ENCODE data around the gene CAPN8. TPM values are rescaled to one million over a fixed set of nuclear protein-coding genes. Genes with fewer than 3 reads are reported as not detected.

Gene CAPN8
- total RNA-seq, 1 experiment from 2014 or later = 0.54 TPM

DNA sequence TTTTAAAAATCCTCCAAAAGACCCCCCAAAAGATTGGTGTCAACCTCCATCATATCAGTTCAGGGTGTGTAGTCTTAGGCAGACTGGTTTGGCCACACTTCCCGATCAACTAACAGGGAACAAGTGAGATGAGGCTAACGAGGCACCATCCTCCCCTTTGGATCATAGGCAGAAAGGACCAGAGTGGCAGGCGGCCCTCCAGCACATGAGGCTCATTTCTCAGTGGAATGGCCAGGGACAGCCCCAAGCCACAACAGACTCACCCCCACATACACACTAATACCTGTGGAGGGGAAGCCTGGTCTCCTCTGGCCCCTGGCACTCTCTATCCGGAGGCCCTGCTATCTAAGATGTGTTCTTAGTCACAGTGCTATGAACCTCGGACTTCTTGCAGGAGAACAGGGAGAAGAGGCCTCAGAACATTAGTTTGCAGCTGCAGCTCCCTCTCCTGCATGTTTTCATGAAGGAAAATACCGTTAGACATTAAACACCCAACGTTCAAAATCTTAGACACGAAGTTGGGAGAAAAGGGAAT lies 29.6 kb upstream of the CAPN8 start:
- ChIA-PET POLR2A (no interaction called here), CTCF (interaction anchor here (1.0 to 2.4 kb wide), 4 partner anchors 12 to 138 kb away, joined by 4 to 12 read pairs (median 4); no protein-coding TSS in a partner anchor)

DNA sequence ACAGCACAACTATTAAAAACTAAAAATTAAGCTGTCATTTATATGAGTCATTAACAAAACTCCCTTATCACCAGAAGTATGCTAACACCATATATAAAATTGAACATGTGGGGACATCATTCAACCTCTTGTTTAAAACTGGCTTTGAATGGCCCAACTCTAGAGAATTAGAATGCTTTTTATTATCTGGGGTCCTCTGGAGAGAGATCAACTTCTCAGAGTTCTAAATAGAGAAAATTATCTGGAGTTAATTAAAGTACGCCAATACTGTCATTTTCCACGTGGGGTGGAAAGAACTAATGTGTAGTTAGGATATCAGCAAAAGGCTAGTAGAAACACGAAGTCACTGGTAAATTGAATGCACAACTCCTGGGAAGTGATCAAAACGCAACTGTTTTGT lies 25.6 kb upstream of the CAPN8 start:
- no peaks in the 10 kb centered on the region for H3K79me2 ChIP-seq (ENCODE audit: insufficient read depth, low read length)
- H3K4me2 ChIP-seq (ENCODE audit: low read length) = no peak overlapping the region
- intact Hi-C loops (cut with micrococcal nuclease) = no loop called here
- no peaks in the 10 kb centered on the region for H4K20me1 ChIP-seq (ENCODE audit: insufficient read depth)
- no peak overlapping the region for H3K9ac ChIP-seq (ENCODE audit: low read length)
- H3K27me3 ChIP-seq (ENCODE audit: insufficient read depth, low read length) = no peaks in the 10 kb centered on the region
- DNase-seq (ENCODE audit: low read depth, low spot score) (no peak), ATAC-seq (no peak)
- H3K9me2 ChIP-seq (ENCODE audit: insufficient read depth) = no peaks in the 10 kb centered on the region
- no peak overlapping the region for H2AFZ ChIP-seq (ENCODE audit: low read depth, low read length, poor library complexity, severe bottlenecking)
- no peak overlapping the region for H3K27ac ChIP-seq (ENCODE audit: low read depth, low read length)
- ChIA-PET RAD21 (ENCODE audit: low non-redundant PET in 1 of 2, low total read pairs in 2 of 2, uncharacterized antibody in 2 of 2, unreplicated experiment in 2 of 2) (no interaction called here), CTCF (no interaction called here), POLR2A (no interaction called here)
- TF ChIP-seq CBX3 (IDR thresholded peaks at IDR 0.05; ENCODE audit: low read depth) = no peak
- no peak for TF ChIP-seq POLR2A (IDR thresholded peaks at IDR 0.05; ENCODE audit: borderline replicate concordance, extremely low read depth, insufficient read depth, insufficient read length)
- no peak for TF ChIP-seq RAD21 (IDR thresholded peaks at IDR 0.05; ENCODE audit: low read depth)
- no peak for TF ChIP-seq EZH2phosphoT487 (IDR thresholded peaks at IDR 0.05; ENCODE audit: borderline replicate concordance)
- no peak for TF ChIP-seq POLR2AphosphoS5 (IDR thresholded peaks at IDR 0.05; ENCODE audit: low read depth, low read length)
- TF ChIP-seq CTCF (IDR thresholded peaks at IDR 0.05 in 2 of 3, conservative IDR thresholded peaks at IDR 0.05 in 1 of 3; ENCODE audit: borderline replicate concordance in 1 of 3, insufficient read depth in 1 of 3, low read depth in 2 of 3, low read length in 2 of 3) = no peak
- TF ChIP-seq ATF3 (IDR thresholded peaks at IDR 0.05) = no peak
- no peak for TF ChIP-seq ELF1 (IDR thresholded peaks at IDR 0.05; ENCODE audit: borderline replicate concordance, low read depth)
- TF ChIP-seq SRF (IDR thresholded peaks at IDR 0.05; ENCODE audit: low read depth) = no peak
- no peak for TF ChIP-seq REST (IDR thresholded peaks at IDR 0.05; ENCODE audit: low read depth)
- no peak for TF ChIP-seq JUND (IDR thresholded peaks at IDR 0.05)
- TF ChIP-seq EZH2 (IDR thresholded peaks at IDR 0.05) = no peak
- no peak for TF ChIP-seq SIN3A (IDR thresholded peaks at IDR 0.05; ENCODE audit: low read depth)
- TF ChIP-seq SP1 (IDR thresholded peaks at IDR 0.05; ENCODE audit: low read depth) = no peak
- no peaks in the 10 kb centered on the region for H3K9me3 ChIP-seq (ENCODE audit: control insufficient read depth in 1 of 2, insufficient read depth in 1 of 2, low read depth in 1 of 2, low read length in 2 of 2)
- no peaks in the 10 kb centered on the region for H3K36me3 ChIP-seq (ENCODE audit: control insufficient read depth in 1 of 2, insufficient read depth in 2 of 2, low read length in 2 of 2)
- no peaks in the 10 kb centered on the region for H3K4me1 ChIP-seq (ENCODE audit: control insufficient read depth in 1 of 2, insufficient read depth in 2 of 2, low read length in 2 of 2)
- H3K4me3 ChIP-seq (replicated peaks in 1 of 2; ENCODE audit: low read depth in 1 of 2, low read length in 2 of 2) = no peak overlapping the region
- no TSS peak for BruUV-seq (replicated peaks)

More for the DNA sequence above, 29.6 kb upstream of the CAPN8 start:
- Histone ChIP-seq H3K4me2 (ENCODE audit: low read length) (no peak overlapping the region), H3K9me2 (ENCODE audit: insufficient read depth) (no peaks in the 10 kb centered on the region), H3K4me3 (replicated peaks in 1 of 2; ENCODE audit: low read depth in 1 of 2, low read length in 2 of 2) (no peak overlapping the region), H4K20me1 (ENCODE audit: insufficient read depth) (no peaks in the 10 kb centered on the region), H3K27ac (ENCODE audit: low read depth, low read length) (no peak overlapping the region), H3K9ac (ENCODE audit: low read length) (no peak overlapping the region), H3K4me1 (ENCODE audit: control insufficient read depth in 1 of 2, insufficient read depth in 2 of 2, low read length in 2 of 2) (peaks cover 4 to 23% of the 10 kb centered on the region in 2 experiments), H2AFZ (ENCODE audit: low read depth, low read length, poor library complexity, severe bottlenecking) (no peak overlapping the region), H3K36me3 (ENCODE audit: control insufficient read depth in 1 of 2, insufficient read depth in 2 of 2, low read length in 2 of 2) (no peaks in the 10 kb centered on the region), H3K9me3 (ENCODE audit: control insufficient read depth in 1 of 2, insufficient read depth in 1 of 2, low read depth in 1 of 2, low read length in 2 of 2) (no peaks in the 10 kb centered on the region), H3K79me2 (ENCODE audit: insufficient read depth, low read length) (no peaks in the 10 kb centered on the region), H3K27me3 (ENCODE audit: insufficient read depth, low read length) (no peaks in the 10 kb centered on the region)
- intact Hi-C loops (cut with micrococcal nuclease) = loop anchor here (5.0 kb wide), 3 partner anchors 297 to 762 kb away; no protein-coding TSS in a partner anchor
- DNase-seq (ENCODE audit: low read depth, low spot score) = no peak
- BruUV-seq (replicated peaks) = no TSS peak
- no peak for ATAC-seq
- no peak for TF ChIP-seq EZH2phosphoT487 (IDR thresholded peaks at IDR 0.05; ENCODE audit: borderline replicate concordance)
- RAD21 ChIA-PET (ENCODE audit: low non-redundant PET in 1 of 2, low total read pairs in 2 of 2, uncharacterized antibody in 2 of 2, unreplicated experiment in 2 of 2) = no interaction called here
